Fibroblast of the conjunctiva (primary cell): ENCODE data around the gene PRLHR.

Experiments used
- DNase-seq: peaks from one replicate; pipeline ENCODE4 v3.0.0-alpha.2; 2010; ENCODE audit warnings: low read depth

The PRLHR gene

DNA sequence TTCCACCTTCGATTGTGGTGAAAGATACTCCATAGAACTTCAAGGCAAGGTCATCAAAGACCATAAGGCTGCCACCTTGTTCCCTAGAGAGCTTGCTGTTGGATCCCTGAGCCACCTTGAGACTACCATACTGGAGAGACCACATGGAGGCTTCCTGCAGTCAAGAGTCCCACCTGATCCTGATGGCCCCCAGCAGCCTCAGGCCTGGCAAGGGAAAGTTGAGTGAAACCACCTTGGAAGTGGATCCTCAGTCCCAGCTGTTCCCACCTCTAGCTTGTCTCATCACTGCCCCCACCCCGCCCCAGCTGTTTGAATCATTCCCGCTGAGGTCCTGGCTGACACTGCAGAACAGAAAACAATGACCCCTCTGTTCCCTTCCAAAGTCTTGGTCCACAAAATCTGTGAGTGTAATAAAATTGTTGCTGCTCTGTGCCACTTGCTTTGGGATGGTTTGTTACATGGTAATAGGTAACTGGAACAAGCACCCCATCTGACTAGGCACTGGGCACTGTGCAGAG lies 32.0 kb downstream of the PRLHR start:
- no peak for DNase-seq

DNA sequence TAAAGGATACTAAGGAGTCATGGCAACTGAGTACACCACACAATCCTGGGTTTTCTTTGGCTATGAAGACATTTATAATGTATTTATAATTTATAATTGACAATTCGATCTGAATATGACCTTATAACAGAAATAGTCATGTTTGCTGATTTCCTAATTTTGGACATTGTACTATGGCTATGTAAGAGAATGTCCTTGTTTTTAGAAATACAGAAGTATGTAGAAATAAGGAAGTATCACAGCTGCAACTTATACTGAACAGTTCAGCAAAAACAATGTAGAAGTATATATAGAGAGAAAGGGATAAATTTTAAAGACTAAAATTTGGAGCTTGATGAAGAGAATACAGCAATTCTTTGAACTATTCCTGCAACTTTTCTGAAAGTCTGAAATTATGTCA lies 32.6 kb downstream of the PRLHR start:
- no peak for DNase-seq

DNA sequence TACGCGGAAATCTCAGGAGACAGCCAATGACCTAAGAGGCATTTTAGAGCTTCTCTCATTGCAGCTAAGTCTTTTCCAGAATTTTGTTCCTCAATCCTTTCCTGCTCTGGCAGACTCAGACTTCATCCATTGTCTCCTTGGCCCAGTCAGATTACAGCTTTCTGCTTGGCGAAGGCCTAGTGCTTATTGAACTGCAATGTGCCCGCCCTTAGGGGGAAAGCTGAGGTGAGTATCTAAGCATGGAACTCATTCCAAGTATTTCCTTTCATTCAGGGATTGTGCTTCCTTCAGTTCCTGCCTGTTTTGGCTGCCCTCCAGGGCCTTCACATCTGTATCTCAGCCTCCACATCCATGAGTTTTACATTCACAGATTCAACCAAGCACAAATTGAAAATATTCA lies 37.5 kb downstream of the PRLHR start:
- DNase-seq, result no peak

DNA sequence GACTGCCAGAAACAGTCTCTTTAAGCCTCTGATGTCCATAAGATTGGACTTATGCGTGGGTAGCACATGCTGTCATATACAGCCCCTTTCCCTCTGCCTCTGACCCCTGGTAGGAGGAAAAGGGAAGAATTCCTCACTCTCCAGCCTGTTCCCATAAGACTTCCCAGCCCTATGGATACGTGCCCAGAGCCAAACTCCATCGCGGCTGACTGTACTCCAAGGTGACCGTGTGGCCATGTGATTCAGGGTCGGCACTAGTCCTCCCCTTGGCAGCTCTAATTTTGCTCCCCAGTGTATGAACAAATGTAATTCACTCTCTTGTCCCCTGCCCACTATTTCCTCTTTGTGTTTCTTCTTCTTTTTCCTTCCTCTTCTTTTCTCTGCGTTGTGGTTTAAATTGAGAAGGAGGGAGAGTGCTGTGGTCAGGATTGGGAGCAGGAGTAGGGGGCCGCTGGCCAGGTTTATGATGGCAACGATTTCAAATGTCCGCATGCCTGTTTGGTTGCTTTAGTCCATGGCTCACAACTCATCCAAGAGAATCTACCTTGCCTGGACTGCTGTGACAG lies 43.8 kb downstream of the PRLHR start:
- DNase-seq, result no peak

DNA sequence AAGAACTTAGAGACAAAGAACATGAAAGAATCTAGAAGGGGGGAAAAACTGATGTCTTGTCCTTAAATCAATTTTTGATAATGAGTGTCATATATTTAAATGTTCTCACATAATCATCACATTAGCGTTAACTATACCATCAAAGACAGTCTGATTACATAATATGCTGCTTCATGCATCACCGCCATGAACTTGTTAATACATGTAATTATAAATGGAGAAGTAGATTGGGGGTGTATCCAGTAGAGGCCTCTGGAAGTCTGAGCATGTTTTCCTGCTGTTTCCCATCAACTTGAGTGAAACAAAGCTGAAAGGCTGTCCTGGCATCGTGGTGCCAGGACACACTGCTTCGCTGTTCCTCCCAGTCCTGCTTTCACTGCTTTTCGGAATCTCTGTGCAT lies 48.2 kb downstream of the PRLHR start:
- DNase-seq, result no peak

DNA sequence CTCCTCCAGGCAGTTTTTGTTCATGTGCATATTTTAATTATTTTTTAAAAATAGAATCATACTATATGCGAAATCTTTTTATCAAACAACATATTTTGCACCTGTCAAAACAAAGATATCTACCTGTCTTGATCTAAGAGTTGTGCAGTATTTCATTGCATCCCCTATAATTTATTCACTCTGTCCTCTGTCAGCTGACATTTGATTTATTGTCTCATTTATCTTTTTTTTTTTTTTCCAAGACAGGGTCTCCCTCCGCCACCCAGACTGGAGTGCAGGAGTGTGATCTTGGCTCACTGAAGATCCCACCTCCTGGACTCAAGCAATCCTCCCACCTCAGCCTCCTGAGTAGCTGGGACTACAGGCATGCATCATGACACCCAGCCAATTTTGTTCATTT lies 49.0 kb downstream of the PRLHR start:
- no peak for DNase-seq

DNA sequence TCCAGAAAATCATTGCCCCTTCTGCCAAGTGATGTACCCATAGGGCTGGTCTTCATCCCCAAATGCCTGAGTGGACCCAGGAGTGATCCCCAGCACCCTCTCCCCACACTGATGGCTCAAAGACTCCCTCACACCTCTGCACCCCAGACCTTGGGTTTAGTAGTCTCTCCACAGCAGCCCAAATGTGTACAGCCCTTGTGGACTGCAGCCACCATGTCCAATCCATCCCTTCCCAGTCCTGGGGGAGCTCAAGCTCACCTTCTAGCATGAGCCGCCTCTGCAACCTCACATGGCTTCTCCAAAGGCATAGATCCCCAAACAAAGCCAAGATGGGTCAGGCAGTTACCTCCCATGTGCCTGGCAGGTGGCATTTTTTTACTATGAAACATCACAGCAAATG lies 50.1 kb downstream of the PRLHR start:
- no peak for DNase-seq

DNA sequence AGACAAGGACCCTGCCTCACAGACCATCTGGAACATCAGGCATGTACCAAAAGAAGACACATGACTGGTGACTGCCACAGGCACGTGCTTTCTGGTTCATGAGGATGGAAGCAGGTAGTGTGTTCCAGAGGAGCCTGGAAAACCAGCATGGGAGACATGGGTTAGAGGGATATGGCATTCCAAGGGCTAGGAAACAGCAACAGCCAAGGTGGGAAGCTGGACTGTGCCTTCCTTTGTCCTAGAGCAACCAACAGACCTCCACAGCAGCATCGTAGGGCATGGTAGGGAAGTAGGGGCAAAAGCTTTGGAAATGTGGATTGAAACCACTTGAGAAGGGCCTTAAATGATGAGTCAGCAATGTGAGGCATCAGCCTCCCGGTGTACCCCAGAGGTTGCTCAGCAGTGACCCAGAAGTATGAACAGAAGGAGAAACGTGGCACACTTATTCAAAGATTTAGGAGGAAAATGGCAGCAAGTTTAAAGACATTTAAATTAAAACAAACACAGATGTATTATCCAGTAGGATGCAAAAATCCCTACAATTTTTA lies 51.0 kb downstream of the PRLHR start:
- no peak for DNase-seq

DNA sequence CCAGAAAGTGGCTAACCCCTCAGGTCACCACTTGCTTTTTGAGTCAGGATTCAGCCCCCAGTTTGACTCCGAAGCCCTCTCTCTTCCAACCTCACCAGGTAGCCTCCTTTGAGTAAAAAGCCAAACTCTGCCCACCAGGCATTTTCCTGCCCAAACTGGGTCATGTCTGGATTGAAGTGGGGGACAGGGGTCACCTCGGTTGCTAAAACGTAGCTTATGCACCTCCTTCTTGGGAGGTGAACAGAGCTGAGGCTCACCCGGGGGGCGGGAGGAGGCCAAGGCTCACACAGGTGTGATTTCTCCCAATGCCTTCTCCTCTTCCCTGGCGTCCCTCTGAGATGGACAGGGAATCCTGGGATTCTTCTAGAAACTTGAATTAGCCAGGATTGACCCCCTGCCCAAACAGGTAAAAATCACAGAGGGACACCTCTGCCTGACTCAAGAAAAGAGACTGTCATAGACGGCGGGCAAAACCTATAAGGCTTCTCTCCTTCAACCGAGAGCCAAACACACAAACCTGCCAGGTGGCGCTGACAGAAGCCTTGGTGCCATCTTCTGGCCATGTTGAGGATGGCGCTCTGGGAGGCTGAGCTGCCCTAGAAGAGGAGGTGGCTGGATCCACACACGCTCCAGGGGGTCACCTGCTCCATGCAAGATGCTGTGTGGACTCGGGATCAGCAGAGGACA lies 51.6 kb downstream of the PRLHR start:
- peak; percentile 20 for DNase-seq

DNA sequence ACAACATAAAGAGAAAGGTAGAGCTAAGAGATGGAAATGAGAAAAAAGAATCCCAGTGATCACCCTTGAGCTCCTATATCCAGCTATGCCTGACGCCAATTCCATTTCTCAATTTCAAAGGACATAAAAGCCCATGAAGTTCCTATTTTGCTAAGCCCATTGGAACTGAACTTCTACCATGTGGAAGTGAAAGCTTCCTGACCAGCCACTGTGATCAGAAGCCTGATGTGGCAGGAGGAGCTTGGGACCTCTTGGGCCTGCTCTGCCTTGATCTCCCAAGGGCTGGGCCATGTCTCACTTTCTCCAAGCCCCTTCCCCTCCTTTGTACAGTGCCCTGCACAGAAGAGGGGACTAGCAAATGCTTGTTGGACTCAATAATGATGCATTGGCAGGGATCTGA lies 52.7 kb downstream of the PRLHR start:
- no peak for DNase-seq

DNA sequence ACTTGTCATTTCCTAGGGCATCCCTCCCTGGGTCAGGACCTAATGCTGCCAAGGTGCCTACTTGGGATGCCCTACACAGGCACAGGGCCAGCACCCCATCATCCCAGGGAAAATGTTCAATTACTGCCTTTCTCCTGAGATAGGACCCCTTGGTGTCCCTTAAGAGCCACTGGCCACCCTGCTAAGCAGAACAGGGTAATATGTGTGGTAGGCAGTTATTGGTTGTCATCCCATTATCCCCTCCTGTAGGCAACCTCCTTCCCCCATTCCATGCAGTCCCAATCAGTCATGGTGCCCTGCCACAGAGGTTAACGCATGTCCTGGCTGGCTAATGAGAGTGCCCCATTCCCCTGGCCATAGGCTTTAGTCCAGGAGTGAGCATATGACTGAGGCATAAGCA lies 53.2 kb downstream of the PRLHR start:
- no peak for DNase-seq

DNA sequence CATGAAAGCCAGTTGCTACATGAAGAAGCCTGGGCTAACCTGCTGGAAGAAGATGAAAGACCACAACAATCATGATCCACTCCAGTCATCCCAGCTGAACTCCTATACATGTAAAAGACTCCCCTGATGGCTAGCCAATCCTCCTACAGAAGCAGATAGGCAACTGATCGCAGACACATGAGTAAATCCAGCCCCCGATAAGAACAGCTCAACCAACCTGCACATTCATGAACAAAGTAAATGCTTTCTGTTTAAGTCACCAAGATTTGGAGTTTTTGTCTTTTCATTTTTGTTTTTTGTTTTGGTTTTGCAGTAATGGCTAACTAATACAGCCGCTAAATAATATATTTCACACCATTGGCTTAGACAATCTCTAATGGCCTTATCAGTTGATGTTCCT lies 53.7 kb downstream of the PRLHR start:
- no peak for DNase-seq
